Measurements from ENCODE around the gene SLC26A8.

- TF ChIP-seq CTCF (IDR thresholded peaks at IDR 0.05; ENCODE audit: poor library complexity, severe bottlenecking) (no peak), RAD21 (conservative IDR thresholded peaks at IDR 0.05) (no peak), EZH2 (IDR thresholded peaks at IDR 0.05; ENCODE audit: borderline replicate concordance, insufficient read depth, low read length, poor library complexity, severe bottlenecking) (no peak), POLR2AphosphoS5 (IDR thresholded peaks at IDR 0.05) (no peak), REST (IDR thresholded peaks at IDR 0.05; ENCODE audit: borderline replicate concordance) (no peak), EP300 (conservative IDR thresholded peaks at IDR 0.05; ENCODE audit: poor library complexity, severe bottlenecking) (no peak), SMC3 (conservative IDR thresholded peaks at IDR 0.05; ENCODE audit: poor library complexity) (no peak)
These were observed 55.6 kb downstream of the SLC26A8 start for GRCh38 chr6:35968821-35969220.
